IPS-18c (cell line): ENCODE data around the gene SATB1.

Source experiments
- H3K4me3 ChIP-seq: 2 replicates; pipeline ENCODE4 v1.7.0; 2013; ENCODE audit warnings: low read depth, mild to moderate bottlenecking, low read length, moderate library complexity; ENCODE audit not compliant: insufficient read depth
- H3K9me3 ChIP-seq: one replicate; pipeline ENCODE4 v1.6.1; 2013; ENCODE audit warnings: mild to moderate bottlenecking, low read length, moderate library complexity; ENCODE audit not compliant: control insufficient read depth, insufficient read depth

The SATB1 gene

GRCh38 chr3:18382760-18383369, 42.3 kb downstream of the SATB1 start:
- Histone ChIP-seq H3K9me3 (no peaks in the 10 kb centered on the region), H3K4me3 (no peak overlapping the region)

- no peak overlapping the region for H3K4me3 ChIP-seq
Measured at GRCh38 chr3:18379647-18380046, 45.5 kb downstream of the SATB1 start.

GRCh38 chr3:18378218-18378617, 46.9 kb downstream of the SATB1 start:
- Histone ChIP-seq H3K9me3 (no peaks in the 10 kb centered on the region), H3K4me3 (no peak overlapping the region)

More at GRCh38 chr3:18379647-18380046, 45.5 kb downstream of the SATB1 start:
- no peaks in the 10 kb centered on the region for H3K9me3 ChIP-seq

- no peak overlapping the region for H3K4me3 ChIP-seq
- H3K9me3 ChIP-seq, result no peaks in the 10 kb centered on the region
Measured at GRCh38 chr3:18376682-18377081, 48.5 kb downstream of the SATB1 start.

- no peak overlapping the region for H3K4me3 ChIP-seq
- H3K9me3 ChIP-seq, result no peaks in the 10 kb centered on the region
Measured at GRCh38 chr3:18372786-18373405, 52.2 kb downstream of the SATB1 start.

GRCh38 chr3:18370672-18371071, 54.5 kb downstream of the SATB1 start:
- H3K9me3 ChIP-seq, result no peaks in the 10 kb centered on the region
- no peak overlapping the region for H3K4me3 ChIP-seq

- no peaks in the 10 kb centered on the region for H3K9me3 ChIP-seq
Measured at GRCh38 chr3:18369551-18370185, 55.5 kb downstream of the SATB1 start.

GRCh38 chr3:18366258-18366657, 58.9 kb downstream of the SATB1 start:
- Histone ChIP-seq H3K9me3 (no peaks in the 10 kb centered on the region), H3K4me3 (no peak overlapping the region)

More at GRCh38 chr3:18369551-18370185, 55.5 kb downstream of the SATB1 start:
- no peak overlapping the region for H3K4me3 ChIP-seq

- no peaks in the 10 kb centered on the region for H3K9me3 ChIP-seq
Measured at GRCh38 chr3:18363338-18363737, 61.8 kb downstream of the SATB1 start.

GRCh38 chr3:18357747-18358146, 67.4 kb downstream of the SATB1 start:
- no peaks in the 10 kb centered on the region for H3K9me3 ChIP-seq
- no peak overlapping the region for H3K4me3 ChIP-seq

More at GRCh38 chr3:18363338-18363737, 61.8 kb downstream of the SATB1 start:
- no peak overlapping the region for H3K4me3 ChIP-seq

GRCh38 chr3:18355832-18356231, 69.3 kb downstream of the SATB1 start:
- no peak overlapping the region for H3K4me3 ChIP-seq
- H3K9me3 ChIP-seq, result no peaks in the 10 kb centered on the region

- Histone ChIP-seq H3K4me3 (no peak overlapping the region), H3K9me3 (no peaks in the 10 kb centered on the region)
Measured at GRCh38 chr3:18354701-18355100, 70.4 kb downstream of the SATB1 start.

GRCh38 chr3:18351823-18352744, 73.1 kb downstream of the SATB1 start:
- Histone ChIP-seq H3K9me3 (no peaks in the 10 kb centered on the region), H3K4me3 (no peak overlapping the region)

GRCh38 chr3:18351069-18351628, 74.0 kb downstream of the SATB1 start:
- Histone ChIP-seq H3K4me3 (no peak overlapping the region), H3K9me3 (no peaks in the 10 kb centered on the region)

GRCh38 chr3:18349197-18349798, 75.8 kb downstream of the SATB1 start:
- no peaks in the 10 kb centered on the region for H3K9me3 ChIP-seq
- no peak overlapping the region for H3K4me3 ChIP-seq

GRCh38 chr3:18346097-18346496, 79.0 kb downstream of the SATB1 start:
- H3K4me3 ChIP-seq, result no peak overlapping the region
- H3K9me3 ChIP-seq, result no peaks in the 10 kb centered on the region

GRCh38 chr3:18345015-18345367, 80.1 kb downstream of the SATB1 start:
- no peaks in the 10 kb centered on the region for H3K9me3 ChIP-seq
- H3K4me3 ChIP-seq, result no peak overlapping the region
